SU-DHL-6 (cell line): ENCODE data around the gene MEGF10.

Experiments used
- H2AFZ ChIP-seq: fragments of 200-600 bp; sonication (generic); 2 replicates; pipeline ENCODE4 v1.6.1; 2014; ENCODE audit warnings: low read depth, mild to moderate bottlenecking, moderate library complexity, mixed read lengths, antibody characterized with exemption, low read length; ENCODE audit not compliant: severe bottlenecking
- H3F3A ChIP-seq: fragments of 200-600 bp; shearing (Covaris generic); 2 replicates; pipeline ENCODE4 v1.6.0; 2016; ENCODE audit warnings: antibody characterized with exemption, mild to moderate bottlenecking; ENCODE audit not compliant: insufficient read depth
- H3K27ac ChIP-seq: fragments of 200-600 bp; sonication (generic); 2 replicates; pipeline ENCODE4 v1.5.1; 2016; ENCODE audit warnings: low read depth, mild to moderate bottlenecking, low read length, moderate library complexity, mixed read lengths
- H3K27me3 ChIP-seq: fragments of 200-600 bp; sonication (generic), shearing (Covaris generic); 2 replicates; pipeline ENCODE4 v1.6.0; 2014; ENCODE audit warnings: mild to moderate bottlenecking, low read length
- H3K36me3 ChIP-seq: fragments of 200-600 bp; sonication (generic); 2 replicates; pipeline ENCODE4 v1.6.1; 2014; ENCODE audit warnings: mild to moderate bottlenecking, low read length, mixed read lengths
- H3K4me2 ChIP-seq: fragments of 300-600, 200-600 bp; shearing (Covaris generic), sonication (generic); 2 replicates; pipeline ENCODE4 v1.6.0; 2014; ENCODE audit warnings: low read length, low read depth, mild to moderate bottlenecking; ENCODE audit not compliant: poor library complexity, severe bottlenecking
- H3K4me3 ChIP-seq: fragments of 200-600 bp; sonication (generic); 2 replicates; pipeline ENCODE4 v1.5.1; 2014; ENCODE audit warnings: antibody characterized with exemption, low read length, mild to moderate bottlenecking, mixed read lengths; ENCODE audit not compliant: insufficient read depth, poor library complexity, severe bottlenecking
- H3K79me2 ChIP-seq: fragments of 200-600 bp; sonication (generic); 2 replicates; pipeline ENCODE4 v1.6.1; 2014; ENCODE audit warnings: mild to moderate bottlenecking, low read length, moderate library complexity; ENCODE audit not compliant: insufficient read depth
- H3K9ac ChIP-seq: fragments of 200-600 bp; sonication (generic); 2 replicates; pipeline ENCODE4 v1.7.0; 2014; ENCODE audit warnings: mild to moderate bottlenecking, low read length
- H3K9me2 ChIP-seq: fragments of 200-600 bp; sonication (generic); replicated peaks from 2 replicates; pipeline ENCODE4 v1.6.1; 2014; ENCODE audit warnings: low read length; ENCODE audit not compliant: insufficient read depth
- H3K9me3 ChIP-seq: fragments of 200-600 bp; sonication (generic); 2 replicates; pipeline ENCODE4 v1.6.1; 2014; ENCODE audit warnings: low read length, mixed read lengths; ENCODE audit not compliant: insufficient read depth
- H4K20me1 ChIP-seq: fragments of 200-600 bp; sonication (generic); 2 replicates; pipeline ENCODE4 v1.6.1; 2014; ENCODE audit warnings: low read depth, mild to moderate bottlenecking, antibody characterized with exemption, low read length, moderate library complexity, mixed read lengths
- EZH2phosphoT487 ChIP-seq: fragments of 200-600 bp; sonication (generic), shearing (Covaris generic); conservative IDR thresholded peaks from 2 replicates; pipeline ENCODE4 v1.6.1; 2018; ENCODE audit warnings: mild to moderate bottlenecking, antibody characterized with exemption, low read length, moderate library complexity, mixed read lengths
- TF ChIP-seq, protein P1 (sequence below): fragments of 200-600 bp; sonication (generic); IDR thresholded peaks from one replicate; pipeline ENCODE4 v1.5.1; 2017; ENCODE audit warnings: antibody characterized with exemption, mild to moderate bottlenecking, low read length, moderate library complexity; ENCODE audit not compliant: insufficient read depth, poor library complexity, severe bottlenecking

Gene MEGF10

DNA sequence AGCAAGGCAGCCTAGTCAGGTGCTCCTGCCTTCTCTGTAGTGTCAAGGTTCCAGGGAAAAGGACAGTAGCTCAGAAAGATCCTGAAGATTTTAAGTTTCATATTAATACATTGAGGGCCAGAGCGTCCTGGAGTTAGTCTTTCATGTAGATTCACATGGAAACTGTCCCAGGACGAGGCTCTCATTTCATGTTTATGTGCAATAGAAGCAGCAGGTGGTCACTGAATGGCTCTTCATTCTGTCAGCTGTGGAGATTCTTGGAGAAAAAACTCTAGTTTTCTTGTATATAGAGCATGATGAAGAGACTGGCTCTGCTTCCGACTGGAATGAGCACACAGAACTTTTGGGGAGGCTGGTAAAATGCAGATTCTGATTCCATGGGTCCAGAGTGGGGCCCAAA is 54.3 kb downstream of the MEGF10 start:
- no peak for TF ChIP-seq EZH2phosphoT487
- Histone ChIP-seq H4K20me1 (no peaks in the 10 kb centered on the region), H3K27me3 (no peaks in the 10 kb centered on the region), H3F3A (no peaks in the 10 kb centered on the region), H2AFZ (no peak overlapping the region), H3K9ac (no peak overlapping the region), H3K9me3 (no peaks in the 10 kb centered on the region), H3K4me2 (no peak overlapping the region), H3K79me2 (no peaks in the 10 kb centered on the region), H3K27ac (no peak overlapping the region), H3K9me2 (no peaks in the 10 kb centered on the region), H3K36me3 (no peaks in the 10 kb centered on the region), H3K4me3 (no peak overlapping the region)

DNA sequence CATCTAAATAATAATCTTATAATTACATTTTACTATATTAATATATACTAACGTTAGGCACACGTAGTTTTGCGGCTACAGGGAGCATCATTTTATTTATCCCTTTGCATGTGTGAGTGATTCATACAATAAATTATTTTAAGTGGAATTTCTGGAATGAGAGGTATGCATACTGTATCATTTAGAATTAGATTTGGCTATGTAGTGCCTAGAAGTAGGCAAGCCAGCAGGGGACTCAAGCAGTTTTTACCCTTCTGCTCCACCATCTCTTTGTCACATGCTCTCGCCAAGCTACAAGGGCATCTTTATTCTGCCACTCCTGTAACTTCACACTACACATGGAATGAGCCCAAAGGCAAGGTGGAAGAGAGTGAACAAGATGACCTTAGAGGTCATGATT is 60.8 kb downstream of the MEGF10 start:
- Histone ChIP-seq H3K27ac (no peak overlapping the region), H3K9me3 (no peaks in the 10 kb centered on the region), H3K36me3 (no peaks in the 10 kb centered on the region), H3K4me3 (no peak overlapping the region), H3K27me3 (no peaks in the 10 kb centered on the region), H2AFZ (no peak overlapping the region), H3K4me2 (no peak overlapping the region), H3K9me2 (no peaks in the 10 kb centered on the region), H3K79me2 (no peaks in the 10 kb centered on the region), H3K9ac (no peak overlapping the region), H4K20me1 (no peaks in the 10 kb centered on the region), H3F3A (no peaks in the 10 kb centered on the region)
- TF ChIP-seq EZH2phosphoT487, result no peak
- TF ChIP-seq, protein P1, sequence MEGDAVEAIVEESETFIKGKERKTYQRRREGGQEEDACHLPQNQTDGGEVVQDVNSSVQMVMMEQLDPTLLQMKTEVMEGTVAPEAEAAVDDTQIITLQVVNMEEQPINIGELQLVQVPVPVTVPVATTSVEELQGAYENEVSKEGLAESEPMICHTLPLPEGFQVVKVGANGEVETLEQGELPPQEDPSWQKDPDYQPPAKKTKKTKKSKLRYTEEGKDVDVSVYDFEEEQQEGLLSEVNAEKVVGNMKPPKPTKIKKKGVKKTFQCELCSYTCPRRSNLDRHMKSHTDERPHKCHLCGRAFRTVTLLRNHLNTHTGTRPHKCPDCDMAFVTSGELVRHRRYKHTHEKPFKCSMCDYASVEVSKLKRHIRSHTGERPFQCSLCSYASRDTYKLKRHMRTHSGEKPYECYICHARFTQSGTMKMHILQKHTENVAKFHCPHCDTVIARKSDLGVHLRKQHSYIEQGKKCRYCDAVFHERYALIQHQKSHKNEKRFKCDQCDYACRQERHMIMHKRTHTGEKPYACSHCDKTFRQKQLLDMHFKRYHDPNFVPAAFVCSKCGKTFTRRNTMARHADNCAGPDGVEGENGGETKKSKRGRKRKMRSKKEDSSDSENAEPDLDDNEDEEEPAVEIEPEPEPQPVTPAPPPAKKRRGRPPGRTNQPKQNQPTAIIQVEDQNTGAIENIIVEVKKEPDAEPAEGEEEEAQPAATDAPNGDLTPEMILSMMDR, result no peak

DNA sequence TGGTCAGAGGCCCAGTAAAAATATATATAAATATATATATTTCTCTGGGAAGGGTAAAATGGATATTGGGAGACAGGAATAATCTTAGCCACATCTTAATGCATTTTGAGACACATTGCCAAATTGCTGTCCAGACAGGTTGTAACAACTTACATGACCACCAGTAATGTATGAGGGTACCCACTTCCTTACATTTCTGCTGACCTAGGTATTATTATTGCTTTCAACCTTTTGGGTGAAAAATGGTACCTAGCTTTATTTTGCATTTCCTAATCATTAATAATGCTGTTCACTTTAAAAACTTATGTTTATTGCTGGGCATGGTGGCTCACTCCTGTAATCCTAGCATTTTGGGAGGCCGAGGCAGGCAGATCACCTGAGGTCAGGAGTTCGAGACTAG is 61.5 kb downstream of the MEGF10 start:
- H3K36me3 ChIP-seq, result no peaks in the 10 kb centered on the region
- no peaks in the 10 kb centered on the region for H3K9me2 ChIP-seq
- no peaks in the 10 kb centered on the region for H3K9me3 ChIP-seq
- no peaks in the 10 kb centered on the region for H3K79me2 ChIP-seq
- H3K27me3 ChIP-seq, result no peaks in the 10 kb centered on the region
- no peak overlapping the region for H3K4me3 ChIP-seq
- no peak overlapping the region for H3K4me2 ChIP-seq
- no peak overlapping the region for H2AFZ ChIP-seq
- H4K20me1 ChIP-seq, result no peaks in the 10 kb centered on the region
- H3K9ac ChIP-seq, result no peak overlapping the region
- H3K27ac ChIP-seq, result no peak overlapping the region
- no peak for TF ChIP-seq EZH2phosphoT487
- TF ChIP-seq, protein P1, result no peak
- H3F3A ChIP-seq, result no peaks in the 10 kb centered on the region

DNA sequence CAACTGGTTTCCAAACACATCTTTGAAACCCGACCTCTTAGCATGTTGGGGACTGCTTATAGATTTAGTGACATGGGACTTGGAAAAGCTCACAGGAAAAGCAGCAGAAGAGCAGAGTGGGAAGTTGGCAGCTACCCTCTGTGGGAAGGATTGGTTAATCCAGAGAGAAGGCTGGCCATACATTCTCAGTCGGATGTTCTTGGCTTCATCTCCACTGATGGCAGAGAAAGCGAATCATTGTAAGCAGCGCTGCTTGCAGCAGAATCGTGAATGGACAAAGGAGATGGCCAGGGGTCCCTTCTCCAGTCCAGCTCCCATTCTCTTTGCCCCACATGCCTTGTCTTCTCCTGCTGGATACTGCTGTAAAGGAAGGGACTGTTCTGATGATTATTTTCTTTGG is 62.7 kb downstream of the MEGF10 start:
- no peak for TF ChIP-seq EZH2phosphoT487
- no peak overlapping the region for H3K4me2 ChIP-seq
- H3K9me3 ChIP-seq, result no peaks in the 10 kb centered on the region
- no peaks in the 10 kb centered on the region for H3K27me3 ChIP-seq
- no peak overlapping the region for H3K9ac ChIP-seq
- no peaks in the 10 kb centered on the region for H3K9me2 ChIP-seq
- no peak overlapping the region for H3K27ac ChIP-seq
- no peaks in the 10 kb centered on the region for H3K36me3 ChIP-seq
- no peak overlapping the region for H3K4me3 ChIP-seq
- no peaks in the 10 kb centered on the region for H3F3A ChIP-seq
- H3K79me2 ChIP-seq, result no peaks in the 10 kb centered on the region
- no peaks in the 10 kb centered on the region for H4K20me1 ChIP-seq
- no peak overlapping the region for H2AFZ ChIP-seq
